ENCODE measurements around the gene ITPK1. TPM values are rescaled to one million over a fixed set of nuclear protein-coding genes. Genes with fewer than 3 reads are reported as not detected.

Gene ITPK1
- total and polyA plus RNA-seq, 10 of the 15 experiments (the other 5 are each of a cell fraction or from before 2014, with no cell fraction given) = 1.3 to 73.2 (median 27.0) TPM

DNA sequence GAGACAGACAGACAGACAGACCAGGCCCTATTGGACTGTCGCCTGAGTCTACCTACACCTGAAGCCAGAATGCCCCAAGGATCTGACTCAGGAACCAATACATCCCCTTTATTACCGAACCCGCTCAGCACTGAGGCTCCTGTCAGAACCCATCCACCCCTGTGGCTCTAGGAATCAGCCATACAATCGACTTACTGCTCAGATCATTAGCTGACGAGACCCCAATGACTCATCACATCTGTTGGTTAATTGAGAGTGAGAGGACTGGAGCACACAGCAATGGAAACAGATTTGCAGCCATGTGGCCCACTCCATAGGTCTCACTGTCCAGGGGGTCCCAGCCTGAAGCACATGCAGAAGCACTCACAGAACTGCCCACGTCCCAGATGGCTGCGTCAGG lies 15.2 kb downstream of the ITPK1 start:
- ChIA-PET SMC1A (ENCODE audit: uncharacterized antibody, unreplicated experiment) (interaction anchor here (1.8 to 3.3 kb wide), 2 partner anchors 13 to 149 kb away, joined by 4 to 18 read pairs; no protein-coding TSS in a partner anchor), CTCF (interaction anchor here (1.6 kb wide), 1 partner anchor 13 kb away, joined by 7 read pairs; no protein-coding TSS in a partner anchor), POLR2A (no interaction called here), RAD21 (ENCODE audit: unreplicated experiment) (no interaction called here)
- Histone ChIP-seq H3K4me2 (ENCODE audit: control insufficient read depth, insufficient read depth) (no peak overlapping the region), H3K27ac (ENCODE audit: control insufficient read depth, insufficient read depth) (no peak overlapping the region), H3K9me3 (replicated peaks; ENCODE audit: control insufficient read depth, insufficient read depth, low read length) (no peaks in the 10 kb centered on the region), H3K36me3 (ENCODE audit: control insufficient read depth in 2 of 2, insufficient read depth in 2 of 2, low read length in 1 of 2) (peaks cover 0 to 3% of the 10 kb centered on the region in 2 experiments; a peak in 2 of 4 replicates), H2AFZ (ENCODE audit: control insufficient read depth, low read depth, low read length) (no peak overlapping the region), H3K9ac (ENCODE audit: control insufficient read depth, insufficient read depth, low read length) (no peak overlapping the region), H3K79me2 (ENCODE audit: control insufficient read depth, insufficient read depth, low read length) (peaks cover 36% of the 10 kb centered on the region), H3K27me3 (replicated peaks in 1 of 2; ENCODE audit: control insufficient read depth in 2 of 2, insufficient read depth in 2 of 2, low read length in 1 of 2) (no peaks in the 10 kb centered on the region), H4K20me1 (ENCODE audit: control insufficient read depth, insufficient read depth) (no peaks in the 10 kb centered on the region), H3K4me1 (ENCODE audit: control insufficient read depth, insufficient read depth, low read length) (peaks cover 22% of the 10 kb centered on the region), H3K4me3 (no peak overlapping the region)
- BruUV-seq (replicated peaks) = no TSS peak
- no peak for ATAC-seq
- FAIRE-seq = no peak
- intact Hi-C loops (cut with micrococcal nuclease; ENCODE audit: unreplicated experiment) (no loop called here), in situ Hi-C loops (cut with MboI) (no loop called here)
- 93% methylated on average over 7 of the region's 7 CpGs for WGBS (ENCODE audit: insufficient coverage, insufficient replicate concordance, low lambda C conversion rate, missing lambda C conversion rate)
- DNase-seq (ENCODE audit: low read depth, low spot score) = no peak
- no peak for TF ChIP-seq SUPT20H (IDR thresholded peaks at IDR 0.05; ENCODE audit: borderline replicate concordance, control insufficient read depth, low read depth, low read length)
- TF ChIP-seq MEF2A (IDR thresholded peaks at IDR 0.05; ENCODE audit: insufficient read depth, low read depth, low read length) = no peak
- TF ChIP-seq PAX8 (IDR thresholded peaks at IDR 0.05) = no peak
- no peak for TF ChIP-seq SMAD5 (IDR thresholded peaks at IDR 0.05; ENCODE audit: low read depth)
- no peak for TF ChIP-seq RUNX3 (IDR thresholded peaks at IDR 0.05; ENCODE audit: low read length)
- TF ChIP-seq, protein P1, sequence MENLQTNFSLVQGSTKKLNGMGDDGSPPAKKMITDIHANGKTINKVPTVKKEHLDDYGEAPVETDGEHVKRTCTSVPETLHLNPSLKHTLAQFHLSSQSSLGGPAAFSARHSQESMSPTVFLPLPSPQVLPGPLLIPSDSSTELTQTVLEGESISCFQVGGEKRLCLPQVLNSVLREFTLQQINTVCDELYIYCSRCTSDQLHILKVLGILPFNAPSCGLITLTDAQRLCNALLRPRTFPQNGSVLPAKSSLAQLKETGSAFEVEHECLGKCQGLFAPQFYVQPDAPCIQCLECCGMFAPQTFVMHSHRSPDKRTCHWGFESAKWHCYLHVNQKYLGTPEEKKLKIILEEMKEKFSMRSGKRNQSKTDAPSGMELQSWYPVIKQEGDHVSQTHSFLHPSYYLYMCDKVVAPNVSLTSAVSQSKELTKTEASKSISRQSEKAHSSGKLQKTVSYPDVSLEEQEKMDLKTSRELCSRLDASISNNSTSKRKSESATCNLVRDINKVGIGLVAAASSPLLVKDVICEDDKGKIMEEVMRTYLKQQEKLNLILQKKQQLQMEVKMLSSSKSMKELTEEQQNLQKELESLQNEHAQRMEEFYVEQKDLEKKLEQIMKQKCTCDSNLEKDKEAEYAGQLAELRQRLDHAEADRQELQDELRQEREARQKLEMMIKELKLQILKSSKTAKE (IDR thresholded peaks at IDR 0.05; ENCODE audit: low read depth, poor library complexity, severe bottlenecking) = no peak
- no peak for TF ChIP-seq EED (IDR thresholded peaks at IDR 0.05; ENCODE audit: low read depth)
- TF ChIP-seq NFYB (IDR thresholded peaks at IDR 0.05; ENCODE audit: insufficient read depth, low read depth, low read length) = no peak
- no peak for TF ChIP-seq KAT2A (conservative IDR thresholded peaks at IDR 0.05; ENCODE audit: control insufficient read depth, low read depth, low read length)
- TF ChIP-seq NR2C1 (IDR thresholded peaks at IDR 0.05) = no peak
- TF ChIP-seq HCFC1 (IDR thresholded peaks at IDR 0.05; ENCODE audit: low read length) = no peak
- no peak for TF ChIP-seq RELA (IDR thresholded peaks at IDR 0.05; ENCODE audit: borderline replicate concordance, partially characterized antibody)
- TF ChIP-seq NFXL1 (IDR thresholded peaks at IDR 0.05; ENCODE audit: borderline replicate concordance) = no peak
- TF ChIP-seq, protein P2, sequence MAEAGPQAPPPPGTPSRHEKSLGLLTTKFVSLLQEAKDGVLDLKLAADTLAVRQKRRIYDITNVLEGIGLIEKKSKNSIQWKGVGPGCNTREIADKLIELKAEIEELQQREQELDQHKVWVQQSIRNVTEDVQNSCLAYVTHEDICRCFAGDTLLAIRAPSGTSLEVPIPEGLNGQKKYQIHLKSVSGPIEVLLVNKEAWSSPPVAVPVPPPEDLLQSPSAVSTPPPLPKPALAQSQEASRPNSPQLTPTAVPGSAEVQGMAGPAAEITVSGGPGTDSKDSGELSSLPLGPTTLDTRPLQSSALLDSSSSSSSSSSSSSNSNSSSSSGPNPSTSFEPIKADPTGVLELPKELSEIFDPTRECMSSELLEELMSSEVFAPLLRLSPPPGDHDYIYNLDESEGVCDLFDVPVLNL (IDR thresholded peaks at IDR 0.05; ENCODE audit: low read depth, low read length) = no peak
- TF ChIP-seq JUND (IDR thresholded peaks at IDR 0.05; ENCODE audit: low read depth, low read length) = no peak
- TF ChIP-seq POU2F2 (IDR thresholded peaks at IDR 0.05; ENCODE audit: borderline replicate concordance, low read depth, low read length) = no peak

All from GM12878 (cell line).